ENCODE data around the gene AICDA.

AICDA gene

GRCh38 chr12:8553088-8553627 lies 59.5 kb downstream of the AICDA start:
- peak; percentile 7 for DNase-seq

Data from NCI-H82 (cell line).